ENCODE measurements around the gene RNF223.

RNF223 gene

DNA sequence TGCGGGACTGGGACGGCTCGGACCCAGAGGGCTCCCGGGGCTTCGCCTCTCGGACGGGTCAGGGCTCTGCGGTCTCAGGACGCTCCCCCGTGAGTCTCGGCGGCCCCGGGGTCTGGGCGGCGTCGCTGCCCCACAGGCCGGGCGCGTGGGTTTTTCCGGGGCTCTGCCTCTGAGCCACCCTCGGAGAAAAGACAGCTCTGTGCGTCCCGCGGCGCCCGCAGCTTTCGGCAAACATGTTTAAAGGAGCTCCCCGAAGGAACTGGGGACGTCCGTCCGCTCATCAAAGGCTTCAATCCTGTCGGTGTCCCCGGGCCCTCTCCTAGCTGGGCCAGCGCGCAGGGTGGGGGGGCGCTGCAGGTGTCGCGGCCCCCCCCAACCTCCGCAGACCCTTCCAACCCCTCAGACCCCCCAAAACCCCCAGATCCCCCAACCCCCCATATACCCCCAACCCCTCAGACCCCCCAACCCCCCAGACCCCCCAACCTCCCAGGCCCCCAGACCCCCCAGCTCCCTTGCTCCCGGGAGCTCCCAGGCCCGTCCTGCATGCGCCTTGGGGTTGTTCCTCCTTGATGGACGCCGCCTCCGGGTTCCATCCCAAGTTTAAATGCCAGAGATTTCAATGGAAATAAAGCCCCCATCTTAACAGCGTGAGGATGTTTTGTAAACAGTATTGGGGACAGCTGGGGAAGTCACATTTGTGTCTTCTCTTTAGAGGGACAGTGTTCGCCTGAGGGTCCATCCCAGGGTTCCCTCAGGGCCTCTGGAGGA, 42.8 kb upstream of the RNF223 start:
- Histone ChIP-seq H3K9me3 (ENCODE audit: insufficient read depth, low read depth, low read length) (peaks cover 5% of the 10 kb centered on the region; the same call in 1 of the 2 replicates), H3K36me3 (ENCODE audit: insufficient read depth, low read length) (peaks cover 11% of the 10 kb centered on the region; the same call in 1 of the 2 replicates), H3K27ac (ENCODE audit: low read depth, low read length) (no peak overlapping the region), H3K4me1 (ENCODE audit: insufficient read depth, low read length) (no peaks in the 10 kb centered on the region), H3K9ac (ENCODE audit: low read depth, low read length) (no peak overlapping the region), H3K27me3 (ENCODE audit: insufficient read depth, low read length) (peaks cover 27% of the 10 kb centered on the region), H3K4me3 (ENCODE audit: low read length) (peak overlapping the region; percentile 65)
- 18% methylated on average over 43 of the region's 47 CpGs for WGBS

- Histone ChIP-seq H3K36me3 (ENCODE audit: insufficient read depth, low read length) (peaks cover 15% of the 10 kb centered on the region; the same call in 1 of the 2 replicates), H3K27me3 (ENCODE audit: insufficient read depth, low read length) (peaks cover 27% of the 10 kb centered on the region), H3K9ac (ENCODE audit: low read depth, low read length) (peak within 1 kb of the TSS; percentile 55), H3K4me1 (ENCODE audit: insufficient read depth, low read length) (0 out of 2 replicates have a peak, but pooled peaks cover 2% of the 10 kb centered on the region), H3K9me3 (ENCODE audit: insufficient read depth, low read depth, low read length) (peaks cover 5% of the 10 kb centered on the region; the same call in 1 of the 2 replicates), H3K4me3 (ENCODE audit: low read length) (peak within 1 kb of the TSS; percentile 77), H3K27ac (ENCODE audit: low read depth, low read length) (no peak within 1 kb of the TSS)
- WGBS: under 1% methylated on average over 128 of the region's 128 CpGs
These were observed 41.9 kb upstream of the RNF223 start, which contains the start of gene C1orf159 for GRCh38 chr1:1115786-1116700. Gene C1orf159 (minus strand): TSS chr1:1116089. CDS start chr1:1091543, 24,546 bp downstream.

- Histone ChIP-seq H3K27ac (ENCODE audit: low read depth, low read length) (no peak overlapping the region), H3K27me3 (ENCODE audit: insufficient read depth, low read length) (peaks cover 27% of the 10 kb centered on the region), H3K4me1 (ENCODE audit: insufficient read depth, low read length) (0 out of 2 replicates have a peak, but pooled peaks cover 2% of the 10 kb centered on the region), H3K9ac (ENCODE audit: low read depth, low read length) (peak overlapping the region; percentile 50; the same call in 1 of the 2 replicates), H3K4me3 (ENCODE audit: low read length) (peak overlapping the region; percentile 77), H3K9me3 (ENCODE audit: insufficient read depth, low read depth, low read length) (peaks cover 5% of the 10 kb centered on the region; the same call in 1 of the 2 replicates), H3K36me3 (ENCODE audit: insufficient read depth, low read length) (peaks cover 15% of the 10 kb centered on the region; the same call in 1 of the 2 replicates)
- 11% methylated on average over 31 of the region's 41 CpGs for WGBS
These were observed 41.2 kb upstream of the RNF223 start for GRCh38 chr1:1115136-1115785.

GRCh38 chr1:1114431-1114830, 40.3 kb upstream of the RNF223 start:
- WGBS: 94% methylated on average over 13 of the region's 13 CpGs
- peaks cover 5% of the 10 kb centered on the region; the same call in 1 of the 2 replicates for H3K9me3 ChIP-seq (ENCODE audit: insufficient read depth, low read depth, low read length)
- H3K27me3 ChIP-seq (ENCODE audit: insufficient read depth, low read length): peaks cover 27% of the 10 kb centered on the region
- no peak overlapping the region for H3K4me3 ChIP-seq (ENCODE audit: low read length)
- no peak overlapping the region for H3K9ac ChIP-seq (ENCODE audit: low read depth, low read length)
- H3K4me1 ChIP-seq (ENCODE audit: insufficient read depth, low read length): 0 out of 2 replicates have a peak, but pooled peaks cover 2% of the 10 kb centered on the region
- H3K27ac ChIP-seq (ENCODE audit: low read depth, low read length): no peak overlapping the region
- H3K36me3 ChIP-seq (ENCODE audit: insufficient read depth, low read length): peaks cover 15% of the 10 kb centered on the region; the same call in 1 of the 2 replicates

DNA sequence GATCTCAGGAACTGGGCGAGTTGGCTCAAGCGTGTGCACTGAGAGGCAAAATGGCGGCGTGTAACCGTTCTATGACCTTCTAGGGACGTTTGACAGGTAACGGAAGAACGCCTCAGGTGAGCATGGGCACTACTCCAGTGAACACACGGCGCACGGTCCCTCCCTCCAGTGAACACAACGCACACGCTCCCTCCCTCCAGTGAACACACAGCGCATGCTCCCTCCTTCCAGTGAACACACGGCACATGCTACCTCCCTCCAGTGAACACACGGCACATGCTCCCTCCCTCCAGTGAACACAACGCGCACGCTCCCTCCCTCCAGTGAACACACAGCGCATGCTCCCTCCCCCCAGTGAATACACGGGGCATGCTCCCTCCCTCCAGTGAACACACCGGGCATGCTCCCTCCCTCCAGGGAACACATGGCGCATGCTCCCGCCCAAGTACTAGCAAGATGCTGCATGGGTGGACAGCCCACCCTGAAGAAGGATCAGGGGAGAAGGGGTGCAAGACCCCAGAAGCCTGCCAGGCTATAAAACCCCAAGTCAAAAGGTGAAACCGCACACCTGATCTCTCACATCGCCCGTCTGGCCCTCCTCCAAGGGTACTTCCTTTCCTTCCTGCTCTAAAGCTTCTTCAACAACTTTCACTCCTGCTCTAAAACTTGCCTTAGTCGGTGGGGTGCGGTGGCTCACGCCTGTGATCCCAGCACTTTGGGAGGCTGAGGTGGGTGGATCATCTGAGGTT, 38.3 kb upstream of the RNF223 start:
- Histone ChIP-seq H3K9ac (ENCODE audit: low read depth, low read length) (no peak overlapping the region), H3K36me3 (ENCODE audit: insufficient read depth, low read length) (peaks cover 15% of the 10 kb centered on the region; the same call in 1 of the 2 replicates), H3K4me1 (ENCODE audit: insufficient read depth, low read length) (0 out of 2 replicates have a peak, but pooled peaks cover 2% of the 10 kb centered on the region), H3K27me3 (ENCODE audit: insufficient read depth, low read length) (peaks cover 9% of the 10 kb centered on the region), H3K4me3 (ENCODE audit: low read length) (no peak overlapping the region), H3K9me3 (ENCODE audit: insufficient read depth, low read depth, low read length) (peaks cover 5% of the 10 kb centered on the region; the same call in 1 of the 2 replicates), H3K27ac (ENCODE audit: low read depth, low read length) (no peak overlapping the region)
- WGBS: 92% methylated on average over 30 of the region's 30 CpGs

- Histone ChIP-seq H3K27ac (ENCODE audit: low read depth, low read length) (no peak overlapping the region), H3K9me3 (ENCODE audit: insufficient read depth, low read depth, low read length) (peaks cover 10% of the 10 kb centered on the region), H3K4me1 (ENCODE audit: insufficient read depth, low read length) (0 out of 2 replicates have a peak, but pooled peaks cover 2% of the 10 kb centered on the region), H3K9ac (ENCODE audit: low read depth, low read length) (no peak overlapping the region), H3K36me3 (ENCODE audit: insufficient read depth, low read length) (peaks cover 15% of the 10 kb centered on the region; the same call in 1 of the 2 replicates), H3K4me3 (ENCODE audit: low read length) (no peak overlapping the region), H3K27me3 (ENCODE audit: insufficient read depth, low read length) (peaks cover 2% of the 10 kb centered on the region)
- WGBS: 93% methylated on average over 28 of the region's 28 CpGs
These were observed 37.6 kb upstream of the RNF223 start for GRCh38 chr1:1111516-1112236.

GRCh38 chr1:1110561-1110971, 36.5 kb upstream of the RNF223 start:
- WGBS: 96% methylated on average over 29 of the region's 29 CpGs
- no peak overlapping the region for H3K9ac ChIP-seq (ENCODE audit: low read depth, low read length)
- no peak overlapping the region for H3K4me3 ChIP-seq (ENCODE audit: low read length)
- peaks cover 18% of the 10 kb centered on the region for H3K9me3 ChIP-seq (ENCODE audit: insufficient read depth, low read depth, low read length)
- H3K27me3 ChIP-seq (ENCODE audit: insufficient read depth, low read length): no peaks in the 10 kb centered on the region
- 0 out of 2 replicates have a peak, but pooled peaks cover 2% of the 10 kb centered on the region for H3K4me1 ChIP-seq (ENCODE audit: insufficient read depth, low read length)
- peaks cover 22% of the 10 kb centered on the region; the same call in 1 of the 2 replicates for H3K36me3 ChIP-seq (ENCODE audit: insufficient read depth, low read length)
- no peak overlapping the region for H3K27ac ChIP-seq (ENCODE audit: low read depth, low read length)

DNA sequence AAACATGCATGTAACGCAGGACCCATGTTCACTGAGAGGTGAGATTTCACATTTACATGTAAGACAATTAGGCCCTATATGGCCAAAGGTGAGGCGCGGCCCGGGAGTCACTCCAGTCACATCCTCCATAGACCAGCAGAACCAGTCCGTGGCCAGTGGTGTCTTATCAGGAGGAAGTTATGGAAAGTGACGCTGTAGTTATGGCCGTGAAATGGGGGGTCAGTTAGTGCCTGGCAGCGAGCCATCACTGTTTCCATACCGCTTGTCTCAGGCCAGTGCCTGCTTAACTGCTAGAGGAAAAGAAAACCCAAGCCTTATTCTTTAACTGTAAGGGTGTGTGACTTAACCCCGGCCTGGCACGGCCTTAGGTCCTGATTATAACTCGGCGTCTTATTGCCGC, 35.6 kb upstream of the RNF223 start:
- H3K9ac ChIP-seq (ENCODE audit: low read depth, low read length): no peak overlapping the region
- H3K4me3 ChIP-seq (ENCODE audit: low read length): no peak overlapping the region
- H3K4me1 ChIP-seq (ENCODE audit: insufficient read depth, low read length): 0 out of 2 replicates have a peak, but pooled peaks cover 2% of the 10 kb centered on the region
- peaks cover 22% of the 10 kb centered on the region; the same call in 1 of the 2 replicates for H3K36me3 ChIP-seq (ENCODE audit: insufficient read depth, low read length)
- 97% methylated on average over 14 of the region's 14 CpGs for WGBS
- H3K27me3 ChIP-seq (ENCODE audit: insufficient read depth, low read length): no peaks in the 10 kb centered on the region
- H3K27ac ChIP-seq (ENCODE audit: low read depth, low read length): no peak overlapping the region
- peaks cover 18% of the 10 kb centered on the region for H3K9me3 ChIP-seq (ENCODE audit: insufficient read depth, low read depth, low read length)

DNA sequence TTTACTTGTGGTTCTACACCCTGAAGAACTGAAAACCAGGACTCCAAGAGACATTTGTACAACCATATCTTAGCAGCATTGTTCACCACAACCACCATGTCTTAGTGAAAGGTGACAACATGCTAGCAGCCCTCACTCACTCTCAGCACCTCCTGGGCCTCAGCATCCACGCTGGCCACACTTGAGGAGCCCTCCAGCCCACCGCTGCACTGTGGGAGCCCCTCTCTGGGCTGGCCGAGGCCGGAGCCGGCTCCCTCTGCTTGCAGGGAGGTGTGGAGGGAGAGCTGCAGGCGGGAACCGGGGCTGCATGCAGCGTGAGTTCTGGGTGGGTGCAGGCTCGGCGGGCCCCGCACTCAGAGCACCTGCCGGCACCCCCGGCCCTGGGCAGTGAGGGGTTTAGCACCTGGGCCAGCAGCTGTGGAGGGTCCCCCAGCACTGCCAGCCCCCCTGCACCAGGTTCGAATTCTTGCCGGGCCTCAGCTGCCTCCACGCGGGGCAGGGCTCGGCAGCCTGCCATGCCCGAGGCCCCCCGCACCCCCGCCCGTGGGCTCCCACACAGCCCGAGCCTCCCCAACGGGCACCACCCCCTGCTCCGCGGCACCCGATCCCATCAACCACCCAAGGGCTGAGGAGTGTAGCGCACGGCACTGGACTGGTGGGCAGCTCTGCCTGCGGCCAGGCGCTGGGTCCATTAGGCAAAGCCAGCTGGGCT, 32.6 kb upstream of the RNF223 start:
- Histone ChIP-seq H3K4me1 (ENCODE audit: insufficient read depth, low read length) (0 out of 2 replicates have a peak, but pooled peaks cover 2% of the 10 kb centered on the region), H3K4me3 (ENCODE audit: low read length) (no peak overlapping the region), H3K27me3 (ENCODE audit: insufficient read depth, low read length) (no peaks in the 10 kb centered on the region), H3K9ac (ENCODE audit: low read depth, low read length) (no peak overlapping the region), H3K36me3 (ENCODE audit: insufficient read depth, low read length) (peaks cover 14% of the 10 kb centered on the region; the same call in 1 of the 2 replicates), H3K27ac (ENCODE audit: low read depth, low read length) (no peak overlapping the region), H3K9me3 (ENCODE audit: insufficient read depth, low read depth, low read length) (peaks cover 13% of the 10 kb centered on the region)
- 97% methylated on average over 31 of the region's 31 CpGs for WGBS

Measured in HUES64 (cell line).